ENCODE data around the gene MGMT.

The MGMT gene

DNA sequence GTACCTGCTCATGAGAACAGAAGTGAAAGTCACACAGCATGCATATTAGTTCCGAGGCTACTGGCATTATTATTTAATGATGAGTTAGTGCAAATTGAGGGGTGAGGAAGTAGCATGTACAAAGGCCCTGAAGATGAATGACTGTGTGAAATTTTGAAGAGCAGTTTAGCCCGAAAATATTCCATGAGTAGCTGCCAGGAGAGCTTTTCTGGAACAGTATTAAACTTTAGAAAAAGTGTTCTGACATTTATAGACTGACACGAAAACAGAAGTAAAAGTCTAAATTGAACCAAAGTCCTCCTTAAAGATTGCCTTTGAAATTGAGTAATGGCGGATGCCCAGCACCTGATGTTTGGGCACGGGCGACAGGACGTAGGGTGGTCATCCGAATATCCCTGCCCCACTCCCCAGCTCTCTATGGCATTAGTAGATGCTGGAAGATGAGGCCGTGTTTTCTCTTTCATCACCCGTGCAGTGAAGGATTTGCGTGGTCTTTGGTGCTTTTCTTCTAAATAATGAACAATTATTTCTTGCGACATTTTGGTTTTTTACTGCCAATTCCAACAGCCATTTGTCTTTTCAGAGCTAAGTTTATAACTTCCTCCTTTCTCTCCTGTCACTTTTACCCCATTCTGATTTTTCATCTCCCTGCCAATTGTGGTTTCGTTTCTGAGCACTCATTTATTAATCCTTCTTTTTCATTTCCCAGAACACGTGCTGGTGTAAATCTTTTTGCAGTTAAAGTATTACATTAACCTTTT, 192.6 kb downstream of the MGMT start:
- DNase-seq = no peak

GRCh38 chr10:129660569-129660968, 193.5 kb downstream of the MGMT start:
- DNase-seq = no peak

DNA sequence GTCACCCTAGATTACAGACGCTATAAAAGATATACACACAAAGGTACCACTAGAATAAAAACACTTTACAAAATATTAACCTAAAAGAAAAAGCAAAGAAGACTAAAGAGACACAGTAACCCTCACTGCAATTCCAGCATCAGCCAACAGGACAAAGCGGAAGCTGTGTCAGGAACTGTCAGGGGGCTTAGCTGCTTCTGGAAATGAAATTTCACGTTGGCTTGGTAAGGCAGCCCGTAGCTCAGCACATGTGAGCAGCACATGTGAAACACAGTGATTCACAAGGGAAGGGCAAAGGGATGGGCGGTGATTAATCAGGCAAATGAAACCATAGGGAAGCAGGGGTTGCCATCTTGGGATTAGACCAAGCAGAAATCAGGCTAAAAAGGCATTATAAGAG, 195.4 kb downstream of the MGMT start:
- no peak for DNase-seq

DNA sequence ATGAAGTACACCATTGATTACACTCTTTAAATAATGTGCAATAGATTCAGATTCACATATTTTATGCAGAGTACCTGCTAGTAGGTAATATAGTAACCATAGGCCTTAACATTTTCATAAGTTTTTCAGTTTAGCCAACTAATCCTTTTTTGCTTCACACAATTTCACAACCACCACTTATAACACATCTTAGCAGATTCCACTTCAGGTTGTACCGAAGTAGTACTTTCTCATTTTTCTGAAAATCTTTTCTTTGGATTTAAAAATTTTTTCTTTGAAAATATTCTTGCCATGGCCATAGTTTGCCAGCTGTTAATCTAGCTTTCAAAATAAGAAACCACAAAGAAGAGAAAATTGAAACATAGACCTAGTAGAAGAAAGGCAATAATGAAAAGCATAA, 203.1 kb downstream of the MGMT start:
- no peak for DNase-seq

DNA sequence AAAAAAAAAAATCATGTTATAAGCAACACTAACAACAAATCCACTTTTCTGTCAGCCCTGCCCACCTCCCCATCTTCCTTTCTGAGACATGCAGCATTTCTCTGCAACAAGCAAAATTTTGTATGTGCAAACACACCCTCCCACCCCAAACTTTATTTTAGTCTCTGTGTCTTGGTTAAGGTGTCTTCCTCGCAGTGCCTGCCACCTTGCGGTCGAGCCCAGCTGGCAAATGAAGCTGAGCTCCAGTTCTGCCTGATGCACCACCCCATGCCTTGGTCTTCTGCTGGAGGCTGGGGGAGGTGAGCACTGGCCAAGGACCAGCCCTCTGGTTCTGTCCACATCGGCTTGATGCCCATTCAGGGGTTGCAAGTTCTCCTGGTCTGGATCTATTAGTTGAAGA, 206.3 kb downstream of the MGMT start:
- DNase-seq = no peak

DNA sequence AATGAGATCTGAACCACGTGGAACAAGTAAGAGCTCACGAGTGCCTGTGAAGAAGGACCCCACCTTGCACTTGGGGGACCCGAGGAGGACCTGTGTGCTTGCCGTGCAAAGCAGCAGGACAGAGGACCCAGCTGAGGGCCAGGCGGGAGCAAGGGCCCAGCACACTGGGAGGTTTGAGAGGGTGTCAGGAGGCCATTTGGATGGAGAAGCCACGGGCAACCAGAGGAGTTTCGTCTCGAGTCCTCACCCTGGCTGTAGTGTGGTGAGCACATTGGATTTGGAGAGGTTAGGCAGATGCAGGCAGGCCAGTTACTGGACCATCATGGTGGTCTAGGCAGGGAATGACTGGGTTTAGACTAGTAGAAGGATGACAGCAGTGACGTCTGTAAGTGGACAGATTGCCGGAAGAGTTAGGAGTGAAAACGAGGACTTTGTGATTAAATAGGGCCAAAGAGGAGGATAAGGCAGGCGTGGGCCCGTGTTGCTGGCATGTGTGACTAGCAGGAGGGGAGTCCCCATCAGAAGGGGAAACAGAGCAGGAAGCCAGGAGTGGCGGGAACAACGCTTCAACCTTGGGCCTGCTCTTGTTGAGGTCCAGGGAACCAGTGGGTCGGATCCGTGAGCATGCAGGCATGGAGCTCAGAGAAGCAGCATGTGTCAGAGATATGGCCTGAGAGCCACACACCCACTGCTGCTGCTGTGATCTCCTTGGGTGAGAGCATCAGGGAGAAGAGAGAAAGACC, 208.2 kb downstream of the MGMT start:
- no peak for DNase-seq

DNA sequence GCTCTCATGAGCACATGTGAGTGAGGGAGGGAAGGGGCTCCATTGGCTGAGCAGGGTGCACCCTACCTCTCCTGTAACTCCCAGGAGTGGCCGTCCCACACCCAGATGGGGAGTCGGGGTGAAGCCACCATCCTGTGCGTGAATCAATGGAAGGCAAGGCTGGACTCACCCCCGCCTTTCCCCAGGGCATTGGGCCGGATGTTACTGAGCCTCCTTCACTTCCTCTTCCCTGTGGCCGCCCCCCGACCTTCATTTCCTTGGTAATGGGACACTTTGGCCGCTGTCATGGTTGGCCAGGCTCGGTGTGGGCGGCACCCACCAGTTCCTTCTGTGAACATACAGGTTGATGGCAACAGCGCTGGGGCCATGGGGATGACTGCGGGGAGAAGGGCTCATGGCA, 209.0 kb downstream of the MGMT start:
- DNase-seq = no peak

DNA sequence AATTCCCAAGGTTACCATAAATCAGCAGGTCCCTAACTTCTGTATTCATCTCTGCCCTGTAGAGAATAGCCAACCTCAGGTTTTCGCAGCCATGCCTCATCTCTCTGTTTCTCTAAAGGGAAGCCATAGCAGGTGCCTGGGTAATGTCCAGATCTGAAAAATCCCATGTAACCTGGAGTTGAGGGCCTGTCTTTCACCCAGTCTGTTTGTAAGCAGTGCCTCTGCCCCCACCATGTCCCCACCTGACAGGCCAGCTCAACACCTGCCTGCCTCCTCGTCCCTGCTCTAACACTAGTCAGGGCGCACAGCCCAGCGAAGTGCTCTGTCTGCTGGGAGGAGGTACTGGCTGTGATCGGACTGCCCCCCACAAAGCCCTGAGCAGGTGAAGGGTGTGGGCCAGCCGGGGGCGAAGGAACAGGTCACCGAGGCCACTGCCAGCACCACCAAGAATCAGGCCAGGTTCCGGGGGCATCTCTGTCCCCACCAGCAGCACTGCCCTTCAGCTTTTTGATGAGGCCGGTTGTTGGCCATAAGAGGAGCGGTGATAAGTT, 210.4 kb downstream of the MGMT start:
- no peak for DNase-seq

- no peak for DNase-seq
Observed at GRCh38 chr10:129678186-129678585, 211.1 kb downstream of the MGMT start.

DNA sequence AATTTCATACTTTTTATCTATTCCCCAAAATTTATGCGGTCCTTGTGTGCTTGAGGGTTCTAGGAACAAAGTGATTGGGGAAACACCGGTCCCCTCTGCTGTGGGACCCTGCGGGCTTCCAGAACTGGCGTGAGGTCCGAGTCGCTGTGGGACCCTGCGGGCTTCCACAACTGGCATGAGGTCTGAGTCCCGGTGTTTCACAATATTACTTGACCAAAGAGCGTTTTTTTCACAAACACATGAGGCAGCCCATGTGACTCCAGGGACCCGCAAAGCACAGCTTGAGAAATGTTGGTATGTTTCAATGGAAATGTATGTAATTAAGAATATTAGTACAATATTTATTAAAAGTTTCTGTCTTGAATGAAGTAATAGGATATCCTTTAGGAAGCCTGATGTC, 212.2 kb downstream of the MGMT start:
- no peak for DNase-seq

GRCh38 chr10:129680661-129681344, 213.8 kb downstream of the MGMT start:
- no peak for DNase-seq

DNA sequence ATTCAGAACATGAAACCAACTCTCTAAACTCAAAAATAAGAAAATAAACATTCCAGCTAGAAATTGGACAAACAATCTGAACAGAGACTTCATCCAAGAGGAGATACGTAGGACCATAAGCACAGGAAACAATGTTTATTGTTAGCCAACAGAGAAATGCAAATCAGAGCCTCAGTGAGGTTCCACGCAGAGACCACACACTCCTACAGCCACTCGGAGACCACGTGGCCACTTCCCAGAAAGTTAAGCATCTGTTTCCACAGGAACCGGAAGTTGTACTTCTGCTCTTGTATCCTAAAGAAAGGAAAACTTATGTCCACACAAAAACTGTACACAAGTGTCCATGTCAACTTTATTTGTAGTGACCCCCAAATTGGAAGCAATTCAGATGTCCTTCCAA, 214.8 kb downstream of the MGMT start:
- DNase-seq = no peak

DNA sequence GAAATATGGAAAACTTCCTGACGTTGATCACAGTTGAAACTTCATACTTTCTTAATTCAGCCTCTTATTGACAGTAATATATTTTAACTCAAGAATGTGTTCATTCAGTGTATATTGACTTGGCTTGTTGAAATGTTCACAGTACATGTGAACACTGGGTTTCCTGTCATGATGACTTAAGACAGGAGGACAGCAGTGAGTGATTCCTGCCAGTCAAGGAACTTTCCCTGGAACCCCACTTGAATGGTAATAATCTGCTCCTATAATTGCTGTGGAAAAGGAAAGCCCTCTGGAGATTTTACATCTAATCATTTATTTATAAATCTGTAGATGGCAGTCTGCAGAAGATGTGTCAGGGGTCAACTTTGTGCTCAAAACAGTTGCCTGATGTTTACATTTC, 216.5 kb downstream of the MGMT start:
- no peak for DNase-seq

- DNase-seq = no peak
Observed at GRCh38 chr10:129683920-129684319, 216.9 kb downstream of the MGMT start.

- no peak for DNase-seq
Observed at GRCh38 chr10:129685271-129685670, 218.2 kb downstream of the MGMT start.

DNA sequence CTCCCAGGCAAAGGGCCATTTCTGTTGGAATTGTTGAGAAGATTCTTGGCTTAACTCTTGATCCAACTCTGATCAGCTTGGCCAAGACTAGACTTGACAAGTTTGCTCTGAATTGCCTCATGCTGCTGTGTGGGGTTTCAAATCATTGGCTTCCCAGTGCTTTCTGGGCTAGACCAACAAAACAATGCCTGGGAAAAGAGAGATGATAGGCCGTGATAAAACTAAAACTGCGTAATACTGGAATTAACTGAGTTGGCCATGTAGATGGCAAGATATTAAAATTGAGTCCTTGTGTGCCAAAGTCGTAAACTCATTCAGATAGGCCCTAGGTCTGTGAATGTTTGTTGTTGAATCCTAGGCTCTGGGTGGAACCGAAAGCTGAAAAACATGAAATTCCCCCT, 222.6 kb downstream of the MGMT start:
- DNase-seq = no peak

- DNase-seq = no peak
Observed at GRCh38 chr10:129690248-129691070, 223.4 kb downstream of the MGMT start.

- no peak for DNase-seq
Observed at GRCh38 chr10:129692695-129693094, 225.7 kb downstream of the MGMT start.

DNA sequence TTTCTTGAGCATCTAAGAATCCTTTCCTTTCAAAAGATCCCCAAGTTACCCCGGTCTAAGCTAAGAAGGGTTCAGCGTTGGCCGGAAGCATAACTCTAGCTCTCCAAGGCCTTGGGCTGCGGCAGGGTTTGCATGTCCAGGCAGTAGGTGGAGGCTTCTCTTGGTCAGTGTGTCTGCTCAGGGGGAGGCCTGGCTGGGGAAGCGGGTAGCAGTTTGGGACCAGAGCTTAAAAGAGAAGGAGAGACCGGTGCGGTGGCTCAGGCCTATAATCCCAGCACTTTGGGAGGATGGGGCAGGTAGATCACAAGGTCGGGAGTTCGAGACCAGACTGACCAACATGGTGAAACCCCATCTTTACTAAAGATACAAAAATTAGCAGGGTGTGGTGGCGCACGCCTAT, 226.3 kb downstream of the MGMT start:
- DNase-seq = no peak

DNA sequence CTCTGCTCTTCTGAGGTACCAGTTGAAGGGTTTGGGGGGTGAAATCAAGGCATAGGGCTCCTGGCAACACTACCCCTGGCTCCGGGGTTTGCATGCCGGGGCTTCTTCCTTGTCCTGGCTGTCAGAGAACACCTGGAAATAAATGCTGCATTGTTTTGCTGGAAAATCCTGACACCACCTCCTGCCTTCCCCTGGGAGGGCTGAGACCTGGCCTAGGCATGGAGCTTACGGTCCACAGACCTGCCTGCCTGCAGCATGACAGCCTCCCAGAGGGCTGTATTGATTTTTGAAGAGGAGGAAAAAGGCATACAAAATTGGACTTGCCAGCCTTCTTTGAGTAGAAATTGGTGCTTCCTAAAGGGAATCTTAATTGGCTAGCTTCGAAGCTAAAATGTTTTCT, 227.1 kb downstream of the MGMT start:
- DNase-seq = no peak

- DNase-seq = no peak
Observed at GRCh38 chr10:129694691-129695243, 227.7 kb downstream of the MGMT start.

DNA sequence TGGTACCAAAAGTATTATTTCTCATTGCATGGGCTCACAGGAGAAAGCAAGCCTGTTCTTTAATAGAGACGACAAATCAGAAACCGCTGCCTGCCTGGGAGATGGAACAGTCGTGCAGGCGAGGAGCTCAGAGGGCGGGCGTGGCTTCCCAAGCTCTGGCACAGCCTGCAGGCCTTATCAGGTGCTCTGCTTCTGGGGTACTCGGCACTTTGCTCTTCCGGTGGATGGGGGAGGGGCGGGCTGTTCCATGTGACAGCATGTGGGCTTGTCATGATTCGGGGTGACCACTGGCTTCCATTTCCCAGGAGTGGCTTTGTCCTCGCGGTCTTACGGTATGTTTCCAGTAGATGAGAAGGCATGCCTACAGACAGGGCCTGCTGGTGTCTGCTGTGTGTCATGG, 228.6 kb downstream of the MGMT start:
- DNase-seq = no peak

GRCh38 chr10:129696636-129697035, 229.6 kb downstream of the MGMT start:
- no peak for DNase-seq
